SKM-1 (cell line): ENCODE measurements around the gene GPR162.

Experiments used
- DNase-seq: peaks from one replicate; lab custom pipeline; 2025; ENCODE audit not compliant: unreplicated experiment; lab: John Stamatoyannopoulos, UW

The GPR162 gene

DNA sequence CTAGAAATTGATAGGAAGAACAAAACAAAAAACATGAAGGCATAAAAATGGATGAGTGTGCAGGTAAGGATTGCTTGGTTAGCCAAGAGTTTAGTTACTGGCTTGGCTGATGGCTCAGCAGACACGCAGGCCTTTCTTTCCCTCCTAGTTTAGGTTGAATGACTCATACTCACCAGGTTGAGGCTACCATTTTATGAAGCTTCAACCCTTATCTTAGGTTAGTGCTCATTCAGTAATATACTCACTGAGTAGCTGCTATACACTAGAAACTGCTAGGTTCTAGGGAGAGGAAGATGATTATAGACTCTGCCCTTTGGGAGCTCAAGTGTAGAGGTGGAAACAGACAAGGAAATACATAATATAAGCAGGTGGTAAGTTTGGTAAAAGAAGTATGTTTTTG lies 12.6 kb downstream of the GPR162 start:
- DNase-seq = no peak

DNA sequence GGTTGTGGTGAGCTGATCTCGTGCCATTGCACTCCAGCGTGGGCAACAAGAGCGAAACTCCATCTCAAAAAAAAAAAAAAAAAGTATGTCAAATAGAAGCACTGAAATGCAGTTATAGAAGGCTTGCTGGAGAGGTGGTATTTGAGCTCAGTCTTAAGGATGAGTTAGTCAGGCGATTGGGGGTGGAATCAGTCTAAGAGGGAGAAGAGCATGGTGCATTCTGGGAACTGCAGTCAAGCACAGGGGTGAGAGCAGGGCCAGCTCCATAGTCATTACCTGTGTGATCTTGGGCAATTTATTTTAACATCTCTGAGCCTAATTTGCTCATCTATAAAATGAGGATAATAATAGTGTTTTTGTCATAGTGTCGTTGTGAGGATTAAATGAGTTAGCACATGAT lies 13.3 kb downstream of the GPR162 start:
- no peak for DNase-seq

DNA sequence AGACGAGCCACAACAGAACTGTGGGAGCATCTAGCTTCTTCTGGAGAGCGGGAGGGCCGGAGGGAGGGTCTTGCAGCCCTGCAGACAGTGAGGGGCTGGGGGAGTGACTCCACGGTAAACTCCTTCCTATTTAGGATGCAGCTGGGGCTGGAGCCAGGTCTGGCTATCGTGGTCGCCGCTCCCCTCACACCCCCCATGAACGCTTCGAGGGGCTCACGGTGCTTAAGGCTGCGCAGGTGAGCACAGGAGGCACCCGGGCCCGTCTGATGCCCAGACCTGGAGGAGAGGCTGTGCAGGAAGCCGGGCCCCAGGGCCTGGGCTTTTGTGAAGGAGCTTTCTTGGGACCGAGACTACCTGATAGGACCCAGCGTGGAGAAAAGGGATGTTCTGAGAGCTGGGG lies 15.2 kb downstream of the GPR162 start:
- no peak for DNase-seq

DNA sequence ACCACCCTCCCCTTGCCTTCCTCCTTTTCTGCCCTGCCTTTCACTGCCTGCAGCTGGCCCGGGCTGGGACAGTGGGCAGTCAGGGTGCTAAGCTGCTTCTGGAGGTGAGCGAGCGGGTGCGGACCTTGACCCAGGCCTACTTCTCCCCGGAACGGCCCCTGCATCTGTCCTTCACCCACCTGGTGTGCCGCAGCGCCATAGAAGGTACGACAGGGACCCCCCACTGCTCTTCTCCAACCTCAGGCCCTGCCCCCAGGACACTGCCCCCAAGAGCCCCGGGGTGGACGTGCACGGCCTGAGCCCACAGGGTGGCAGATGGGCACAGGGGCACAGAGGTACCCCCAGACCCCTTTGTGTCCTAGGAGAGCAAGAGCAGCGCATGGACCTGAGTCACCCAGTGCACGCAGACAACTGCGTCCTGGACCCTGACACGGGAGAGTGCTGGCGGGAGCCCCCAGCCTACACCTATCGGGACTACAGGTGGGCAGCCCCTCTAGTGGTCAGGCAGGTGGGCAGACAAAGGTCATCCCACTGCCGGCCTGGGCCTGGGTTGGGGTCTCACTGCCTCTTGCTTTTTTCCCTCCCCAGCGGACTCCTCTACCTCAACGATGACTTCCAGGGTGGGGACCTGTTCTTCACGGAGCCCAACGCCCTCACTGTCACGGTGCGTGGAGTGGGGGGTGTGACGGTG lies 15.9 kb downstream of the GPR162 start:
- no peak for DNase-seq

DNA sequence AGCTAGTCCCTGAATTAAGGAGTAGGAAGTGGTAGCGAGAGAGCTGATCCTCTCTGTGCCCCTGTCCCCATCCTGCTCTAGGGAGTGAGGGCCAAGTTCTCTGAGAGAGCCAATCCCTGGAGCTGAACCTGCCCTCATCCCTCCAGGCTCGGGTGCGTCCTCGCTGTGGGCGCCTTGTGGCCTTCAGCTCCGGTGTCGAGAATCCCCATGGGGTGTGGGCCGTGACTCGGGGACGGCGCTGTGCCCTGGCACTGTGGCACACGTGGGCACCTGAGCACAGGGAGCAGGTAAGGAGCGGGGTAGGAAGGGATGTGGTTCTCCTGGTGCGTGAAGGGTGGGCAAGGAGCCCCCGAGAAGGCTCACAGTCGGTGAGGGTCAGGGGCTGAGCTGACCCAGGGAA lies 17.2 kb downstream of the GPR162 start:
- no peak for DNase-seq

DNA sequence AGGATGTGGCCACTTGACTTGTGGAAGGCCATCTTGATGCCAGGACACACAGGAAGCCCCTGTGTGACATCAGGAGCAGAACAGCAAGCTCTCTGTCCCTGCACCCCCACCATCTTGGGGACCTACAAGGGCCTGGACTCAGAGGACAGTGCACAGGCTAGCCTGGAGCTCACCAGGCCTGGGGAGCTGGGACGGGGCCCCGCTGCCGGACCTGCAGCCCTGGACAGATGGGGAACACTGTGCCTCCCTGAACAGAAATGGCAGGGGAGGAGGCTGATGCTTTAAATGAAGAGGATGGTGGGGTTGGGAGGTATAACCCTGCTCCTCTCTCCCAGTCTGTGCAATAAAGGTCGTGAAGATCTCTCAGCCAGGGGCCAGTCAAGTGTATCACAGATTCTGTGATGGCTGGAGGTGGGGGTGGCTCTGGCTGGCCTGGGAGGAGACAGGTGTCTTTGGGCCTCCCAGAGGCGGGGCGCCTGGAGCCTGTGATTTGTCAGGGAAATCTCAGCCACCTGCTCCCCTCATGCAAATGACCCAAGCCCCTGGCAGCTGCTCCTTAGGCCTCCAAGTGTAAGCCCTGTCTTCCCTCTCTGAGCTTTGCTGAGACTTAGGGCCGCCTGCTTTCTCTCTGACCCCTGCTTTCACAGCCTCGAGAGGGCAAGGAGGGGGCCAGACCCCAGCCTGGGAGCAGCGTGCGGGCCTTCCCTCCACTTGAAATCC lies 18.0 kb downstream of the GPR162 start:
- DNase-seq = no peak

DNA sequence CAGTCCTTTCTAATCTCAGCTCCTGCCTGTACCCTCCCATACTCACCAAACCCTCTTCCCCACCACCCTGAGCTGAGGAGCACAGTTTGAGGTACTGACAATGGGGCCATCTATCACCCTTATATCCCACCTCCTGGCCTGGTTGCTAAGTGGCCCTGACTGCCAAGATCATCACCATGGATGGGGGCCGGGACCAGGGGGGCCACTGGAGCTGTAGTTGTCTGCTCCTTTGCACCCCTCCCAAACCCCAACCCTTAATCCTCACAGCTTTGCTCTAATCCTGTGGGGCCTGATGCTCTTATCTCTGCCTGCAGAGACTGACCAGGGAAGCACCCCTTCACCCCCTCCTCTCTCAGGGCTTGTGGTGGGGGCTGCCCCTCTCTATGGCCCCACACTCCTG lies 18.7 kb downstream of the GPR162 start:
- no peak for DNase-seq

DNA sequence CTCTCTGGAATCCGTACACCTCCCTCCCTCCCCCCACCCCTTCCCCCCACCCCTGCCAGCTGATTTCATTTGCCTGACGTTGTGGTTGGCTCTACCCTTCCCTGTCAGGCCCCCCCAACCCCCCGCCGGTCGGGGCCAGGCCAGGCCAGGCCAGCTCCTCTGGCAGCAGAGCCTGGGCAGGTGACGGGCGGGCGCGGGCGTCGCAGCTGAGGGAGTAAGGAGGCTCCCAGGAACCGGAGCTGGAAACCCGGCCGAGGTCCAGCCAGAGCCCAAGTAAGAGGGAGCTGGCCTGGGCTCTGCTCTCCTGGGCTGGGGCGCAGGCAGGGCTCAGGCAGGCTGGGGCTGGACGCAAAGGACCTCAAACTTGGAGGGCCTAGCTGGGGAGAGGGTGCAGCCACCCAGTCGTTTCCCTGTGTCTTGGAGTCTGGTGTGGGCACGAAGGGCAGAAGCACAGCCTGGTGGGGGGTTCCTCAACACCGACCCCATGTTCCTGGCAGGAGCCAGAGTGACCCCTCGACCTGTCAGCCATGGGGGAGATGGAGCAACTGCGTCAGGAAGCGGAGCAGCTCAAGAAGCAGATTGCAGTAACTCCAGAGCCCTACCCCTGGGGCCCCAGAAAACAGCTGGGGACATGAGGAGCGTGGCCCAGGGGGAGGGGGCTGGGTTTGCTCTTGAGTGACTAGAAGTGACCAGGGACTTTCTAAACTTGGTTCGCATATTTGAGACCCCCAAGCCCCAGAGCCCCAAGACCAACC lies 19.3 kb downstream of the GPR162 start, which contains the start of gene GNB3:
Gene GNB3, plus strand, starts transcription at position 165 of the 755 bp plus-strand sequence. Its CDS starts 363 bp downstream, at position 528.
- no peak for DNase-seq

DNA sequence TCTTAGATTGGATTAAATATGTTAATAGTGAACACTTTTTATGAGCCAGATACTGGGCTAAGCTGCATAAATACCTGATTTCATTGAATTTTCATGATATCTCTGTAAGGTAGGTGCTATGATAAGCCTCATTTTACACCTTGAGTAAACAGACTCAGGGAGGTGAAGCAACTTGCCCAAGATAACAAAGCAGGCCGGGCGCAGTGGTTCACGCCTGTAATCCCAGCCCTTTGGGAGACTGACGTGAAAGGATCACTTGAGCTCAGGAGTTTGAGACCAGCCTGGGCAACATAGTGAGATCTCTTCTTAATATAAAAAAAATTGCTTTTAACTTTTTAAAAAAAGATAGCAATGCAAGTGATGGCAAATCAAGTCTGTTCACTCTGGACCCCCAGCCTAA lies 20.5 kb downstream of the GPR162 start:
- DNase-seq = no peak

DNA sequence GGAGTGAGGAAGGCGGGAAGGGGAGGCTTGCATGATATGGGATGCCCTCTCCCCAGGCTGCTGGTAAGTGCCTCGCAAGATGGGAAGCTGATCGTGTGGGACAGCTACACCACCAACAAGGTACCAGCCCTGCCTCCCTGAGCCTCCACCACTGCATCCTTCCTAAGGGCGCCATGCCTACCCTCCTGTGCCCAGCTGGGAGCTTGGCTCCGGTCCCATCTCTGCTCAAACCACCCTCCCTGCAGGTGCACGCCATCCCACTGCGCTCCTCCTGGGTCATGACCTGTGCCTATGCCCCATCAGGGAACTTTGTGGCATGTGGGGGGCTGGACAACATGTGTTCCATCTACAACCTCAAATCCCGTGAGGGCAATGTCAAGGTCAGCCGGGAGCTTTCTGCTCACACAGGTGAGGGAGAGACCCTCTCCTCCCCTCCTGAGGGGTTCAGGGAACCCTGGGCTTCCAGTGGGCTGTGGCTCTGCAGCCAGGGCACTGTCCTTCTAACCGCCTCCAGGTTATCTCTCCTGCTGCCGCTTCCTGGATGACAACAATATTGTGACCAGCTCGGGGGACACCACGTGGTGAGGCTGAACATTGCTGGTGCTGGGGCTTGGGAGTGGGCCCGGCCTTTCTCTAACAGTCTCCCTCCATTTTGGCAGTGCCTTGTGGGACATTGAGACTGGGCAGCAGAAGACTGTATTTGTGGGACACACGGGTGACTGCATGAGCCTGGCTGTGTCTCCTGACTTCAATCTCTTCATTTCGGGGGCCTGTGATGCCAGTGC lies 21.7 kb downstream of the GPR162 start:
- DNase-seq = no peak

DNA sequence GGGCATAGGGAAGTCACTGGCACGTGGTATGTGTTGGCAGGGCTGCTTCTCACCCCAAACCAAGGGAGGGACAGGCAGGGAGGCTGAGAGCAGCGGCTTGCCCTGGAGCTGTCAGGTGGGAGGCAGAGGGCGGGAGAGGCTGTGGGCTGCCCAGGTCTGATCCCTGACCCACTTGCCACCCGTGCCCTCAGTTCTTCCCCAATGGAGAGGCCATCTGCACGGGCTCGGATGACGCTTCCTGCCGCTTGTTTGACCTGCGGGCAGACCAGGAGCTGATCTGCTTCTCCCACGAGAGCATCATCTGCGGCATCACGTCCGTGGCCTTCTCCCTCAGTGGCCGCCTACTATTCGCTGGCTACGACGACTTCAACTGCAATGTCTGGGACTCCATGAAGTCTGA lies 23.8 kb downstream of the GPR162 start:
- no peak for DNase-seq

DNA sequence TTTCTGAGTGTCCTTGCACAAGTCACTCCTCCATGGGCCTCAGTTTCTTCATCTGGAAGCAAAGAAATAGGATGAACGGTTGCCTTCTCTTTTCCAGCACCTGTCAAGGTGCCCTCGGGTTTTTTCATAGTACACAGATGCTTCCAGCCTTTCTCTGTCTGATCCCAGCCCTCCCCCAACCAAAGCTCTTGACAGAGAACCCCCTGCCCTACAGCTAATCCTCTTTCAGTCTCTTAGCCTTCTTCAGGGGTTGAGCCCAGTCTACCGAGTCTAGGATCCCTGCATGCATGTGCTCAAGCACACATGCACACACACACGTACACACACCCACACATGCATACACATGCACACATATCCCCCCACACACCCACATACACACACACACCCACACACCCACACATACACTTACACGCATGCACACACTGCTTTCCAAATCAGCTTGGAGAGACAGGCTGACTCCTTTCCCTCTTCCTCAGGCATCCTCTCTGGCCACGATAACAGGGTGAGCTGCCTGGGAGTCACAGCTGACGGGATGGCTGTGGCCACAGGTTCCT lies 24.8 kb downstream of the GPR162 start:
- no peak for DNase-seq

DNA sequence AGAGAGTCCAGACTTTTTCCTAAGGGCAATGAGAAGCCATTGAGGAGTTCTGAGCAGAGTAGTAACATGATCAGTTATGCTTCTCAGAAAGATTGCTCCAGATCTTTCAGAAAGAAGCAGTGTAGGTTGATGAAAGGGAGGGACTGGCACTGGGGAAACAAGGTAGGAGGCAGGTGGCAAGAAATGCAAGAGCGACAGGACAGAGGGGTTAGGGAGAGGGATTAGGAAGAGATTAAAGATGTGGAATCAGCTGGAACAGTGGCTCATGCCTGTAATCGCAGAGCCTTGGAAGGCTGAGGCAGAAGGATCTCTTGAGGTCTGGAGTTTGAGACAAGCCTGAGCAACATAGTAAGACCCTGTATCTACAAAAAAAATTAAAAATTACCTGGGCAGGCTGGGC lies 26.1 kb downstream of the GPR162 start:
- no peak for DNase-seq

DNA sequence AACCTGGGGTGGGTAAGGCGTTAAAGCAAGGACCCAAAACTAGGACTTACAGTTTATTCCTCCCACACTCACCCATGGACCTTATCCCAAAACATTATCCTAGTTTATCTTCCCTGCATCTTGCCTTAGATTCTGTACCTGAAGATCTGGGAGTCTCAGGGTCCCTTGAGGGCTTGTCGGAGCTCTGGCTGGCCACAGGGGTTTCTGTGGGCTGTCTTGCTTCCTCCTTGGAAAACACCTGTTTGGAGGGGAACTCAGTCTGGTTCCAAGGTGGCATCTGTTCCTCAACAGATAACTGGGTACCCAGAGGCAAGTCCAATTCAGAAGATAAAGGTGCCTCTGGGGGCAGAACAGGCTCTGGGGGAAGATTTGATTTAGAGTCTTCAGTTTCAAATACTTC lies 27.8 kb downstream of the GPR162 start:
- no peak for DNase-seq

DNA sequence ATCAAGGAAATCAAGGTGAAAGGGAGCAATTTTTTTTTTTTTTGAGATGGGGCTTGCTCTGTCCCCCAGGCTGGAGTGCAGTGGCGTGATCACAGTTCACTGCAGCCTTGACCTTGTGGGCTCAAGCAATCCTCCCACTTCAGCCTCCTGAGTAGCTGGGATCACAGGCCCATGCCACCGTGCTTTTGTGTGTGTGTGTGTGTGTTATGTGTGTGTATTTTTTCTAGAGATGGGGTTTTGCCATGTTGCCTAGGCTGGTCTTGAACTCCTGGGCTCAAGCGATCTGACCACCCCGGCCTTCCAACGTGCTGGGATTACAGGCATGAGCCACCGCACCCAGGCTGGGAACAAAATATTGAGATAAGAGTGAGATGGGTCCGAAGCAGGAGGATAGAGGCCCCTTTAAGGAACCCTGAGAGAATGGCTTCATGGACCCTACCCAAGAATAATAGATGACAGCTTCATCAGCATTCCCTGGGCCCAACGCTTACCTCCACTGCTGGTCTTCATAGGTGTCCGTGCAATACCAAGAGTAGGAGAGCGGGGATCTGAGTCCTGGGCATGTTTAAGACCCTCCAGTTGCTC lies 28.4 kb downstream of the GPR162 start:
- no peak for DNase-seq

DNA sequence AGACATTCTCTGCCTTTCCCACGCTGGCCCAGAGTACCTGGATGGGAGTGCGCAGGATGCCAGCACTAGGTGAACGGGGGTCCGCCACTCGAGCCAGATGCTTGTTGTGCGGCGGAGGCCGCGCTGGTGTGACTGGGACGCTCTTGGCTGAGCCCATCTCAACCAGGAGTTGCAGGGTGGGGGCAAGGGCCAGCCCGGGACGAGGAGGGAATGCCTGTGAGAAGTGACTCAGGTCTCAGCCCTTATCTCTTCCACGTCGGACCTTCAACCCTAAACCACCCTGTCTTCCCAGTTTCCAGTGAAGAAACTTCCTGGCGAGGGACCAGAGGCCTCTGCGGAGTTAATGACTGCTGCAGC lies 29.2 kb downstream of the GPR162 start:
- no peak for DNase-seq

DNA sequence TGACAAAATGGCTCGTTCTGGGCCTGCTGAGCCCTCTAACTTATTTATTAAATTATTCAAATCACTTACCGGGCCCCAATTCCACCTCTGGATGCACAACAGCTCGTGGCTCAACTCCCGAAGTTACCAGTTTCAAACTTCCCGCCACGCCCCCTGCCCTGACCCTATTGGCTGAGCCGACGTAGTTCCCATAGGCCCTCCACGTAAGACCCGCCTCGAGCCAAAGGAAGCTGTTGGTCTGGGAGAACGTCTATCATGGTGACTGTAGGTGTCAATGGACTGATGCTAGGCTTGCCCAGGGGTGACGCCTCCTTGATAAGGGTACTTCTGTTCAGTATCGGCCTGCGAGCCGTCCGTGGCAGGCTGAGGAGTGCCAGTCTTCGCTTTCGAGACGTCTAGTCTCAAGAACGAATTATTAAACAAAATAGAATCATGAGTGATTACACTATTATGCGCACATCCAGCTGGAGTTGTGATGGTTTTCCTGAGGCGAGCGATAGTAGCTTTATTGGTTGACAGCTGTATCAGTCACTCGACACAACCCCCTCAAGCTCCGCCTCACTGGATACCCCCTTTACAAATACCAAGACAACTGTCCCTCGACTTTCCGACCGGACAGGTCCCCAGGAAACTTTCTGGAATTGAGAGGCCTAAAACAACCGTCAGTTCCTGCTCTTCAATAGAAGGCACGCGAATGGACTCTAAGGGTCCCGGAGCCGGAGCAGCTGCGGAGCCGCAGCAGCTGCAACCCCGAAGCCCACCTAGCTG lies 29.7 kb downstream of the GPR162 start, which contains the start of gene CDCA3:
Gene CDCA3, minus strand, starts transcription at position 134 of the 768 bp plus-strand sequence. CDS start 334 bp downstream, outside the sequence.
- DNase-seq = peak; percentile 84

DNA sequence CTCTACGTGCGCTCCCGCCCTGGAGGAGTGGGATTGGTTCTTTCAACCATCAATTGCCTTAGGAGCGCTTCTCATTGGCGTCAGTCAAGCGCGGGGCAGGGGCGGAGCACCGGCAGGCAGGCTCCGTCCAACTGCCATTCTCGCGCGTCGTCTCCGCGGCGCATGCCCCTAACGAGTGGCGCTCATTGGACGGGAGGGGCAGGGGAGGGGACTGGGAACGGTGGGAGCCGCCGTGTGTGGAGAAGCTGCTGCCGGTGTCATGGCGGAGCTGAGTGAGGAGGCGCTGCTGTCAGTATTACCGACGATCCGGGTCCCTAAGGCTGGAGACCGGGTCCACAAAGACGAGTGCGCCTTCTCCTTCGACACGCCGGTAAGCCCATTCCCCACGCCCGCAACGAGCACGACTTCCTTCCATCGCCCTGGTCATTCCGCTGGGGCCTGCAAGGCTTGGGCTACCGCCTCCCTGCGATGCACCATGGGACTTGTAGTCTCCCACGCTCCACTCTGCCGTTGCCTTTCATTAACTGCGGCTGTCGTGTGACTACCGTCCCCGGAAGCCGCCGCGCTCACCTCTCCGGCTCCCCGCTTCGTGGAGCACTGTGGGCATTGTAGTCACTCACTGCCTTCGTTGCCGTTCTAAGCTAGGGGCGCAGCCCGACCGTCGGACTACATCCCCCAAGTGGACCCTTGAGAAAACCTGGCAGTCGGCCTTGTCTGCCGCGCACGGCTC lies 30.5 kb downstream of the GPR162 start, which contains the start of gene USP5:
Gene USP5, plus strand, starts transcription at position 230 of the 730 bp plus-strand sequence. Its CDS starts 30 bp downstream, at position 260.
- peak; percentile 90 for DNase-seq
